Activated effector memory CD4-positive, alpha-beta T cell treated with Interleukin-2 at 50 U/mL for 16 hours (primary cell): ENCODE data around the gene TREML1.

ENCODE experiments used
- DNase-seq: peaks from one replicate; pipeline ENCODE4 v3.0.0-alpha.2; 2020

Gene TREML1

DNA sequence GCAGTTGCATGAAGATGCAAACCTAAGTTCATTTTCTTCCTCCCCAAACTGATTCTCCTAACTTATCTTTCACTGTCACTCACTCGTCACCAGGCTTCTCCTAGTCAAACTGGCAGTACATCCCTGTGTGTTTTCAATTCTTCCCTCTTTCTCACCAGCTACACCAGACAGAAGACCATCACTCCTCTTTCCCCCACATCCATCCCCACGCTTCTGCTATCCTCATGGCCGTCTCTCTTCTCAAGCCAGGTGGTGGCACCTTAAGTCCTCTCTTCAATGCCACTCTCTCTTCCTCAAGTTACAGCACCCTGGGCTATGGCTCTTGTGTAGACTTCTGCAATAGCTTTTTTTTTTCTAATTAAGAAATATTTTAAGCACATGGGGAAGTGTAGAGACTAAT lies 23.1 kb upstream of the TREML1 start:
- no peak for DNase-seq

DNA sequence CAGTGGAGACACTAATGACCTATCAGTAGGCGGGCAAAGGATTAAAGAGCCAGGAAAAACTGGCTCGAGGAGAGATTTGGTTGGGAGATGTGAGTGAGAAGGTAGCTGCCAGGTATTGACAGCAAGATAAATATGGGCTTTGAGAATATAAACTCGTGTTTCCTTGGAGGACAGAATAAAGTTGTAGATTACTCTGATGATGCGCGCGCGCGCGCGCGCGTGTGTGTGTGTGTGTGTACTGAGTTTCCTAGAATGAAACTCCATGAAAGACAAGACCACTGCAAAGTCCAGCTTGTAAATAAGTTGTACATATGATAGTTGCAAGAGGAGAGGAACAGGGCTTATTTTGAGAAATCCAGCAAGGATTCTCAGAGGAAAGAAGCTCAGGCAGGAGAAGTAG lies 22.0 kb upstream of the TREML1 start:
- no peak for DNase-seq

- DNase-seq = no peak
Measured at GRCh38 chr6:41175084-41175483, 20.9 kb upstream of the TREML1 start.

DNA sequence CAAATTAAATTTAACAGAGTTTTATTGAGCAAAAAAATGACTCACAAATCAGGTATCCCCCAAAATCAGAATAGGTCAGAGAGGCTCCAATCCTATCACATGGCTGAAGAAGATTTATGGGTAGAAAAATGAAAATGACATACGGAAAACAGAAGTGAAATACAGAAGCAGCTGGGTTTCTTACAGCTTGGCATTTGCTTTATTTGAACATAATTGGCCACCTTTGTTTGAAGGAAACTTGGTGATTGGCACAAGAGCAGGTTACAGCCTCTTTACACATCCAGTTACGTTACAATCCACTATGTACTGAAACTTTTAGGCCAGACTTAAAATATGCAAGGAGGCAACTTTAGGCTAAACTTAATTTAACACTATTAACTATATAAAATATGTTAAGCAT lies 20.5 kb upstream of the TREML1 start:
- no peak for DNase-seq

GRCh38 chr6:41171908-41172307 lies 17.8 kb upstream of the TREML1 start:
- DNase-seq = no peak

- no peak for DNase-seq
Measured at GRCh38 chr6:41170547-41171160, 16.5 kb upstream of the TREML1 start.

- DNase-seq = no peak
Measured at GRCh38 chr6:41167173-41167963, 13.2 kb upstream of the TREML1 start.

GRCh38 chr6:41164551-41165120 lies 10.5 kb upstream of the TREML1 start:
- no peak for DNase-seq

- DNase-seq = no peak
Measured at GRCh38 chr6:41163419-41163717, 9.2 kb upstream of the TREML1 start.

DNA sequence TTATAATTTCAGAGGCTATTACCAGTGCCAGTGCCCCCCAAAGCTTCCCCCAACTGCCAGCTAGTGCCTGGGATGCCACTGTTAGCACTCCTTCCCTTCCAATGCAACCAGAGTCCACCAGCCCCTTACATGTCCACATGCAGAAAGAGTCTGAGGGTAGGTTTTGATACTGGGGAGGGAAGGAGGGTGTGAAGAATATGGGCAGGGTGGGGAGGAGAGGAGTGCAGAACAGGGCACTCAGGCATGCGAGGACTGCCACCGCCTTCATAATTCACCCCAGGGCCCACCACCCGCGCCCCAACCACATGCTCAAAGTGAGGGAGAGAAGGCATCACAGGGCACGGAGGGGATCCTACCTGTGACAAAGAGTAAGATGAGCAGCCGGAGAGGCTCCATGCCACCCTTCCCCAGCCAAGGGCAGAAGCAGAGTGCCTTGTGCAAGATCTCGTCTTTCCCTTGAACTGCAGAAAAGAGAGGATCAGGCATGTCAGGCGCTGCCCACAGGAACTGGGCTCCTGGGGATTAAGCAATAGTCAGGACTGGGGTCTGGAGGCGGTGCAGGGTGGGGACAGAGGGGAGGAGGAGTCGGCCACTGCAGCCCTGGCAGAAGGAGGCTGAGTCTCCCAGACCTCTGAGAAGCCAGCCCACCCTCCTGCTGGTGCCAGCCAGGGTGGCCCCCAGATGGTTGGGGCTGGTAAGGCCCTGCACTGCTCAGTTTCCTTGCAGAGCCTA lies 8.7 kb upstream of the TREML1 start, which contains the start of gene TREM2:
Gene TREM2, minus strand, starts transcription at position 430 of the 732 bp plus-strand sequence. Its CDS starts 34 bp downstream, at position 396.
- DNase-seq = no peak

DNA sequence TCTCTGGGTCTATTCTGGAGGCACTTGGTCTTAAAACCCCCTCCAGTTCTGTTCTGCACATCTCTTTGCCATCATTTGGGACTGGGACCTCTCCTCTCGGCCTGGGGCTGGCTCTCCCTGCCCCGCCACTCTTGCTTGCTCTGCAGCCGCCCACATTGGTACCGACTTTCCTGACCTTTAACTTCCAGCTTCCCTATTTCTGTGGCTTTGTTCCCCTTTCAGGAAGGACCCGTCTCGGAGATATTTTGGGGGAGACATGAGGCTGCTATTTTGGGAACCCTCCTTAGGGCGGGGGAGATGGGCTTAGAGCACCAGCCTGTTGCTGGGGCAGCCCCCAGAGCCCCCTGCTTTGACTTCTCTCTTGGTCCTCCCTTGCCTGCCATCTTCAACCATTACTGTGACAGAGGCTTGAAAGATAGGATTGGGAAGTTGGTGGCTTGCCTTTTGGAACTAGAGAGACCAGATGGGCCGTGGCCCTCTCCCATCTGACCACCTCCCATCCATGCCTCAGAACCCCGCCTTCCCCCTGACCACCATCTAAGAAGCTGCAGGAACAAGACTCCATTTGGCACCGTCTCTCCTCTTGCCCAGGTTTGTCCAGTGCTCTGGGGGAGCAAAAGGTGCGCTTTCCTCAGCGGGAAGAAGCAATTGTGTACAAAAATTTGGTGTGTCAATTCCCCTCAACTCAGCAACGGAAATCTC lies 7.9 kb upstream of the TREML1 start:
- DNase-seq = no peak

GRCh38 chr6:41161380-41161779 lies 7.2 kb upstream of the TREML1 start:
- no peak for DNase-seq

DNA sequence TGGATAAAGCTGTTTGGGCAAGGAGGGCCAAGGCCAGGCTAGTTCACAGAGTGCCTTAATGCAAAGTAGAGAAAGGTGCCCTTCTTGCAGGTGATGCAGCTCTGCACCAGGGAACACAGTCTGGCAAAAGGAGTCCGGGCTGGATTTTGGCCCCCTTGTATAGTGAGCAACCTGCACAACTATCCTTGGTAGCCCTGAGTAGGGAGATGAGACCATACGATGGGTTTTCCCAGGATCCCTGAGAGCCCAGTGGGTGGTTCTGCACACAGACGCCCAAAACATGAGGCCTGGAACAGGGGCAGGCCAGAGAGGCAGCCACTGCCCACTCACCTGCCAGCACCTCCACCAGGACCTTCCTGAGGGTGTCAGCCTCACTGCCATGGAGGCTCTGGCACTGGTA lies 6.8 kb upstream of the TREML1 start:
- DNase-seq = no peak

DNA sequence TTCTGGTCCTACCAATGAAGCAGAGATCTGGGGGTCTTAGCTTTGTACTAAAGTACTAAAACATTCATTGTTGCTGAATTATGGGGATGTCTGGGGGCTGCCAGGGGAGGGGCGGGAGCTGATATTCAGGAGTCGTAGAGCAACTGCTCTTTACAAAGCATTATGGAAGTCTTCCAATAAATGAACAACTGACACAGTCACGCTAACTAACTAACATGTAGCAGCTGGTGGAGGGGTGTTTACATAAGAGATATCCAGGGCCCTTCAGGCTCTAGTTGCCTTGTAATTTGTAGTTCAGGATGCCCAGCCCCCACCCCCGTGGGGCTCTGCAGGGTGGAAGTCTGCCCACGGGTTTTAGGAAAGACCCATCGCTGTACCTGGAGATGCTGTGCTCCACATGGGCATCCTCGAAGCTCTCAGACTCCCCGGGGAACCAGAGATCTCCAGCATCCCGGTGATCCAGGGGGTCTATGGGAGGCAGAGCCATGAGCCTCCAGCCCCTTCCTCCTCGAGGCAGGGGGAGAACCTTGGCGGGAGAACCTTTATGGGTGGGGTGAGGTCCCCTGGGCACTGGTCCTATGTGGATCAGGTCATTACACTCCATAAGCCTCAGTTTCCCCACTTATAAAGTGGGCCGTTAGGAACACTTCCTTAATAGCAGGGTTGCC lies 5.4 kb upstream of the TREML1 start:
- no peak for DNase-seq

DNA sequence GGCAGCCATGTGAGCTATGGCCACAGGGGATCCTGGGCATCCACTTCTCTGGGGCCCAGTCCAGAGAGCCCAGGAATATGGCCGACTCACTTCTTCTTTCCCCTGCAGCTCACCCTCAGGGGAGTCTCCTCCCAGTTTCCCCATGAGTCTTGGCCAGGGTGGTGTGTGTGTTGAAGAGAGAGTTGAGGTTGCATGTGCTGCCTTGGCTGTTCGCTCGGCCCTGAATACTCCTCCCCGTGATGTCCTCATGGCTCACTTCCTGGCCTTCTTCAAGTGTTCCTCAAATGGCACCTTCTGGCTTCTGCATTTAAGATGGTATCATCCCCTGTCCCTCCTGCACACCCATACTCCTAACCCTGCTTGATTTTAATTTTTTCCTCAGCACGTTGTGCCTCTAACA lies 3.2 kb upstream of the TREML1 start:
- DNase-seq = no peak

- DNase-seq = no peak
Measured at GRCh38 chr6:41156771-41157170, 2.6 kb upstream of the TREML1 start.

DNA sequence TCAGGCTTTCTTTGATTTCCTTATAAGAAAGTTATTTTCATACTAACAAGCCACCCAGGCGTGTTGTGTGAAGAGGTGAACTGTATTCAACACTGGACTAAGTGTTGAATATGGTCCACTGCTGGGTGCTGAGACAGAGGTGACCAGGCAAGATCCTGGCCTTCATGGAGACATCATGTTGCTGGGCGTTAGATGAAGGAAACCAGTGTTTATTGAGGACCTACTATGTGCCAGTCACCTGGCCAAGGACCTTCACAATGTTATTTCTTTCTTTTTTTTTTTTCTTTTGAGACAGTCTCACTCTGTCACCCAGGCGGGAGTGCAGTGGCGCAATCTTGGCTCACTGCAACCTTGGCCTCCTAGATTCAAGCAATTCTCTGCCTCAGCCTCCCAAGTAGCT lies 1.9 kb upstream of the TREML1 start:
- DNase-seq = no peak

GRCh38 chr6:41155132-41155805 lies 1.1 kb upstream of the TREML1 start:
- DNase-seq = no peak

GRCh38 chr6:41153451-41153850 lies 696 bp downstream of the TREML1 start:
- no peak for DNase-seq

GRCh38 chr6:41150671-41151070 lies 3.5 kb downstream of the TREML1 start:
- DNase-seq = no peak

GRCh38 chr6:41147917-41148316 lies 6.2 kb downstream of the TREML1 start:
- DNase-seq = no peak

GRCh38 chr6:41136911-41137310 lies 17.2 kb downstream of the TREML1 start:
- DNase-seq = no peak
